ENCODE results near the gene IL4I1.

Gene IL4I1

DNA sequence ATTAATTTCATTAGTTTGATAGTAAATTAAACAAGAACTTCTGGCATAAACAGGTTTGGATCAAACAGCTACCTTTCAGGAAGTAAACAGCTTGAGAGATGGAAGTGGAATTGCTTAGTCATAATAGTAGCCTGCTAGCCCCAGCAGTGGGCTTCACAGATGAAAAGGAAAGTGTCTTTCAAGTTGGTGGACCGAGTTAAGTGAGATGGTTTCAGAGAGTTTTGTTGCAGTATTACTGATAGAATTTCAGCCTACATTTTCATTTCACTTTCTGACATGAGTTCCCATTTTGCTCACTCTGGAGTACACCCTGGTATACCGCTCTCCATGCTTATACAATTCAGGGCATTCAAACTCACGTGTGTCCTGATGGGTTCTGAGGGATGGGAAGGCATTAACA, 47.7 kb downstream of the IL4I1 start:
- DNase-seq: no peak

DNA sequence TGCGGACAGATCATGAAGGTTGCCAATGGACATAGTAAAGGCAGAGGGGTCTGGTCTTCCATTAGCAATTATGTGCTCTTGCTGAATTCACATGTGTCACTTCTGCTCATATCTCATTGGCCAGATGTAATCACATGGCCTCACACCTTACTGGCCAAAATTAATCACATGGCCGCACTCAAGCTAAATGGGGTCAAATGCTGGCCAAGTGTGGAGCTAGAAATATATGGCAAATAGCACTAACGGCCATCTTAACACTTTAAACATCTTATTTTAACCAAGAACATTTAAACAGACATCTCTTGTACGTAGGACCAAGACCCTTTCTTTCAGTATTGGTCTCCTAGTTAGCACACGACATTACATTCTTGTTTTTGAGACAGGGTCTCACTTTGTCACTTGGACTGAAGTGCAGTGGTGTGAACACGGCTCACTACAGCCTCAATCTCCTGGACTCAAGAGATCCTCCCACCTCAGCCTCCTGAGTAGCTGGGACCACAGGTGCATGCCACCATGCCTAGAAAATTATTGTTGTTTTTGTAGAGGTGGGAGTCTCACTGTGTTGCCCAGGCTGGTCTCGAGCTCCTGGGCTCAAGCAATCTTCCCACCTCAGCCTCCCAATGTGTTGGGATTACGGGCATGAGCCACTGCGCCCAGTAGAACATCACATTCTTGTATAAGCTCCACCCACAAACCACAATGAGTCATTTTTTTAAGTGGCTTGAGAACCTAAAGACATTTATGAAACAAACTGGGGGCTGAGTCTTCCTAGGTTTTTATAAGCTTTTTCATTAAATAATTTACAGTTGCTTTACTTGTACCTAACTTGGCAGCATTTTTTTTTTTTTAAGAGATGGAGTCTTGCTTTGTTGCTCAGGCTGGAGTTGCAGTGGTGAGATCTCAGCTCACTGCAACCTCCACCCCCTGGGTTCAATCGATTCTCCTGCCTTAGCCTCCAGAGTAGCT, 48.7 kb downstream of the IL4I1 start:
- DNase-seq: peak; percentile 21

DNA sequence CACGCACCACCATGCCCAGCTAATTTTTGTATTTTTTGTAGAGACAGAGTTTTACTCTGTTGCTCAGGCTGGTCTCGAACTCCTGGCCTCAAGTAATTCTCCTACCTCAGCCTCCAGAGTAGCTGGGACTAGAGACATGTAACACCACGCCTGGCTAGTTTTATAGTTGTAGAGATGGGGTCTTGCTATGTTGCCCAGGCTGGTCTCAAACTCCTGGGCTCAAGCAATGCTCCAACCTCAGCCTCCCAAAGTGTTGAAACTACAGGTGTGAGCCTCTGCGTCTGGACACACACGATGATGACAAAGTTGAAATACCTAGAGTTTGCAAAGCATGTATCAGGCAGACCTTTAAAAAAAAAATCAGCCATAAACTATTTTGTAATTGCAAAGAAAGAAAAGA, 50.3 kb downstream of the IL4I1 start:
- no peak for DNase-seq

DNA sequence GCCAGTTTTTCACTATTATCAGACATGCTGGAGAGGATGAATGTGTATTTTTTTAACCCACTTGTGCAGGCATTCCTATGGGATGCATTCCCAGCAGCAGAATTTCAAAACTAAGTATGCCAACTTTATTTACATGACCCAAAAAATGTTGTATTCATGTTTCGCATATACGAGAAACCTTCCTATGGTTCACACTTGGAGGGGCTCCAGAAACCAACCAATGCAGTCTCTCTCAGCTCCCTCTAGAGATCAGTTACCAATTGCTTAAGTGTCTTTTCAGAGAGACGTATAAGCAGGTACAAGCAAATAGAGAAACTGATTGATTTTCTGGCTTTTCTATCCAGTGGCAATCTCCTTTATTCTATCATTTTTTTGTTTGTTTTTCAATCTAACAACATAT, 51.3 kb downstream of the IL4I1 start:
- DNase-seq: no peak

DNA sequence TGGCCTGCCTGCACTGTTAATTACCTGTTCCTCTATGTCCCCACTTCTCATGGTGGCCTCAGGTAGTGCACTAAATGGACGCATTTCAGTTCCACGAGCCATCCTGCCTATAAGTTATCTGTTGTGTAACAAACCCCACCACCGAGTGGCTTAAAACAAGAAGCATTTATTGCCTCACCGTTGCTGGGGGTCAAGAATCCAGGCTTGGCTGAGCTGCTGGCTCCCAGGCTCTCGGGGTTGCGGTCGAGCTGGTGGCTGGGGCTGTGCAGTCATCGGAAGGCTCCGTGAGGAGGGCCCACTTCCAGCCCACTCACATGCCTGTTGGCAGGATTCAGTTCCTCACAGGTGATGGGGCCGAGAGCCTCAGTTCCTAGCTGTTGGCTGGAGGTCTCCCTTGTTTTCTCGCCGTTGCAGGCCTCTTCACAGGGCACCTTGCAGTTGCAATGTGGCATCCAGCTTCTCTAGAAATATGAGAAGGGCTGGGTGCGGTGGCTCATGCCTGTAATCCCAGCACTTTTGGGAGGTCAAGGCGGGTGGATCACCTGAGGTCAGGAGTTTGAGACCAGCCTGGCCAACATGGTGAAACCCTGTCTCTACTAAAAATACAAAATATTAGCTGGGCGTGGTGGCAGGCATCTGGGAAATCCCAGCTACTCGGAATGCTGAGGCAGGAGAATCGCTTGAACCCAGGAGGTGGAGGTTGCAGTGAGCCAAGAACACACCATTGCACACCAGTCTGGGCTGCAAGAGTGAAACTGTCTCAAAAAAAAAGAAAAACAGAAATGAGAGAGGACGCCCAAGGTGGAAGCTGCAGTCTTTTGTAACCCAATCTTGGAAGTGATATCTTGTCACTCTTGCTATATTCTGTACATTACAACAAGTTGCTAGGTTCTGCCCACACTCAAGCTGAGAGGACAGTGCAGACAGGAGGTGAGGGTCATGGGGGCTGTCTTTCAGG, 52.3 kb downstream of the IL4I1 start:
- no peak for DNase-seq

DNA sequence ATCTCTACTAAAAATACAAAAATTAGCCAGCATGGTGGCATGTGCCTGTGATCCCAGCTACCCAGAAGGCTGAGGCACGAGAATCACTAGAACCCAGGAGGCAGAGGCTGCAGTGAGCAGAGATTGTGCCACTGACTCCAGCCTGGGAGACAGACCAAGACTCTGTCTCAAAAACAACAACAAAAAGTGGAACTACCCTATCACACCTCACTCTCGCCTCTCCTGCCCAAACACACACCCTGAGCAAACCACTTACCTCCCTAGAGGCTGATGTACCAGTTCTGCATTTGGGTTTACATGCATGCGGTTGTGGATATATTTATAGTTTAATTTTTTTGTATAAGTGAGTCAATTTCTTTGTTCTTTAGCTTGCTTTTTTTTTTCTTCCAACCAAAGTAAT, 53.4 kb downstream of the IL4I1 start:
- DNase-seq: no peak

DNA sequence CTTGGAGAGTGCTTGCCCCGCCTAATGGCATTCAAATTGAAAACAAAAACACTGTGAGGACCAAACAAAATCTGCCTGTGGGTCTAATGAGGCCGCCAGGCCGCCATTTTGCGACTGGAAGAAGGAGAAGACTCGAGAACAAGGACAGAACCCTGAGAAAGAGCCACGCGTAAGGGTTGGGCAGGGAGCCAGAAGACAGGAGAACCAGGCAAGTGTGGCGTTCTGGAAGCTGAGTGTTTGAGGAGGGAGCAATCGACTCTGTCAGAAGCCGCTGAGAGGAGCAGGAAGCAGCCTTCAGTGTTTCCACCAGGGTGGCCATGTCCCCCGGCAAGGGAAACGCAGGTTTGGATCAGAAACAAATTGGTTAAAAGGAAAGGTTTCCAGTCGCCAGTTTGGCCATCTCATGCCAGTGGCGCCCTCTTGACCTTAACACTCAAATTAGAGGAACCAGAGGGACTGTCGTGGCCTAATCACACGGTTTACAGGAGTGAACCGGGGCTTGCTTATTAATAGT, 55.9 kb downstream of the IL4I1 start:
- no peak for DNase-seq

DNA sequence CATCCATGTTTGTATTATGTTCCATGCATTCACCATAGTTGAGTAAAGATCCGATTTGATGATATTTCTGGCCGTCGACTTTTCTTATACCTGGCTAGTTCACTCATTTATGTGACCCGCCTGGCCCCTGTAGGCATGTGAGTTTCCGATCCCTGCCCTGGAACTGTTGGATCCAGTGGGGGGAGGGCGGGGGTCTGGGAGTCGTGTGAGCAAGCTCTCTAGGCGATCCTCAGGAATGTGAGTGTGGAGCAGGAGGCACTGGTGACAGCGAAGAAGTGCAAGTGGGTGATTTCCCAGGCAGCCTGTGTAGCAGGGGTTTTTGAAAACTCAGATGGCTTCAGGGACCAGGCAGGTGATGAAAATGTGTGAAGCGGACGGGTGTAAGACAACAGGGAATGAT, 56.4 kb downstream of the IL4I1 start:
- no peak for DNase-seq

DNA sequence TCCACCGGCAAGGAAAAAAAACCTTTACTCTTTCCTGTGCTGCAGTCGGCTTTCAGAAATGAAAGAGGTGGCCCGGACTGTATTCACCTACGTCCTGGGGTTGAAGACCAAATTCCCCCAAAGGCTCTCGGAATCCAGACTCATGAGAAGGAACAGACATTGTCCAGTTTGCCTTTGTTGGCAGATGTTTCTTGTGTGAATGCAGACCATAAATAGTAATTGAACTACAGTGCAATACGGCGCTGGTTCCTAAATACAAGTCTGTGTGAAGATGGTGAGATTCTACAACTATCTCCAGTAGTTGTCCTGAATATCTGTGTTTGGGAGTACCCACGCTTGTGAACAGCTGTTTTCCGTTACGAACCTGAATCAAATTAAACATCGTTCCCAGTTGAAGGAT, 57.0 kb downstream of the IL4I1 start:
- DNase-seq: no peak

All from GF-D8 (cell line).